GM12878 (cell line): Measurements from ENCODE around the gene DAGLA.

Experiments used
- CREB1 ChIP-seq: IDR thresholded peaks from 2 replicates; pipeline ENCODE4 v1.6.1; 2012; ENCODE audit warnings: low read depth, mild to moderate bottlenecking, inconsistent platforms
- EED ChIP-seq: sonication (generic); IDR thresholded peaks from 2 replicates; pipeline ENCODE4 v1.6.1; 2016; ENCODE audit warnings: antibody characterized with exemption, low read depth
- POLR2A ChIP-seq: IDR thresholded peaks from 2 replicates; pipeline ENCODE4 v1.6.1; 2011; ENCODE audit warnings: low read depth, mild to moderate bottlenecking, low read length
- SREBF2 ChIP-seq: IDR thresholded peaks from 2 replicates; pipeline ENCODE4 v1.6.1; 2012; ENCODE audit warnings: mild to moderate bottlenecking, low read length
- TF ChIP-seq, protein P1 (sequence below): IDR thresholded peaks from 2 replicates; pipeline ENCODE4 v1.6.1; 2011; ENCODE audit warnings: borderline replicate concordance, low read depth, mild to moderate bottlenecking, moderate library complexity, mixed read lengths, low read length; ENCODE audit not compliant: insufficient read depth; ENCODE audit errors: extremely low read length
- TF ChIP-seq, protein P2 (sequence below): IDR thresholded peaks from 2 replicates; pipeline ENCODE4 v1.6.1; 2011; ENCODE audit warnings: low read depth, mild to moderate bottlenecking, low read length, moderate library complexity, borderline replicate concordance; ENCODE audit errors: extremely low read depth
- TF ChIP-seq, protein P3 (sequence below), 3 experiments: IDR thresholded peaks in 2 of 3; conservative IDR thresholded peaks in 1 of 3; 2 replicates each; pipeline ENCODE4 v1.5.1; 2011; ENCODE audit warnings: low read depth in 3 of 3, low read length in 3 of 3, mild to moderate bottlenecking in 3 of 3, control low read depth in 2 of 3, moderate library complexity in 2 of 3, inconsistent platforms in 1 of 3, mixed read lengths in 1 of 3; ENCODE audit not compliant: control insufficient read depth in 2 of 3, insufficient read depth in 1 of 3; ENCODE audit errors: extremely low read depth in 1 of 3

DNA sequence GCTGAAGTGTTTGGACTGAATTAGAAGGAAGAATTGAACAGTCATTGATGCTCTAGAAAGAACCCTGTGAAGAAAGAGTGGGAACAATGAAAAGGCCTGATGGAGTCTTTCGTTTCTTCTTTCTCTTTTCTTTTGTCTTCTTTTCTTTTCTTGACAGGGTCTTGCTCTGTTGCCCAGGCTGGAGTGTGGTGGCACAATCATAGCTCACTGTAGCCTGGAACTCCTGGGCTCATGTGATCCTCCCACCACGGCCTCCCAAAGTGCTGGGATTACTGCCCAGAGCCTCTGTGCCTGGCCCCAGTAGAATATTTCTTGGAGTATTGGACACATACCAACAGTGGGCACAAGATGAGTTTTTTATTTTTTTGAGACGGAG, 113.6 kb downstream of the DAGLA start:
- TF ChIP-seq, protein P1, sequence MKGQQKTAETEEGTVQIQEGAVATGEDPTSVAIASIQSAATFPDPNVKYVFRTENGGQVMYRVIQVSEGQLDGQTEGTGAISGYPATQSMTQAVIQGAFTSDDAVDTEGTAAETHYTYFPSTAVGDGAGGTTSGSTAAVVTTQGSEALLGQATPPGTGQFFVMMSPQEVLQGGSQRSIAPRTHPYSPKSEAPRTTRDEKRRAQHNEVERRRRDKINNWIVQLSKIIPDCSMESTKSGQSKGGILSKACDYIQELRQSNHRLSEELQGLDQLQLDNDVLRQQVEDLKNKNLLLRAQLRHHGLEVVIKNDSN, result no peak
- TF ChIP-seq SREBF2 (no peak), EED (no peak), CREB1 (no peak), POLR2A (no peak)
- TF ChIP-seq, protein P2, sequence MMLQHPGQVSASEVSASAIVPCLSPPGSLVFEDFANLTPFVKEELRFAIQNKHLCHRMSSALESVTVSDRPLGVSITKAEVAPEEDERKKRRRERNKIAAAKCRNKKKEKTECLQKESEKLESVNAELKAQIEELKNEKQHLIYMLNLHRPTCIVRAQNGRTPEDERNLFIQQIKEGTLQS, result no peak
- TF ChIP-seq, protein P3, sequence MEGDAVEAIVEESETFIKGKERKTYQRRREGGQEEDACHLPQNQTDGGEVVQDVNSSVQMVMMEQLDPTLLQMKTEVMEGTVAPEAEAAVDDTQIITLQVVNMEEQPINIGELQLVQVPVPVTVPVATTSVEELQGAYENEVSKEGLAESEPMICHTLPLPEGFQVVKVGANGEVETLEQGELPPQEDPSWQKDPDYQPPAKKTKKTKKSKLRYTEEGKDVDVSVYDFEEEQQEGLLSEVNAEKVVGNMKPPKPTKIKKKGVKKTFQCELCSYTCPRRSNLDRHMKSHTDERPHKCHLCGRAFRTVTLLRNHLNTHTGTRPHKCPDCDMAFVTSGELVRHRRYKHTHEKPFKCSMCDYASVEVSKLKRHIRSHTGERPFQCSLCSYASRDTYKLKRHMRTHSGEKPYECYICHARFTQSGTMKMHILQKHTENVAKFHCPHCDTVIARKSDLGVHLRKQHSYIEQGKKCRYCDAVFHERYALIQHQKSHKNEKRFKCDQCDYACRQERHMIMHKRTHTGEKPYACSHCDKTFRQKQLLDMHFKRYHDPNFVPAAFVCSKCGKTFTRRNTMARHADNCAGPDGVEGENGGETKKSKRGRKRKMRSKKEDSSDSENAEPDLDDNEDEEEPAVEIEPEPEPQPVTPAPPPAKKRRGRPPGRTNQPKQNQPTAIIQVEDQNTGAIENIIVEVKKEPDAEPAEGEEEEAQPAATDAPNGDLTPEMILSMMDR (IDR thresholded peaks at IDR 0.05 in 2 of 3, conservative IDR thresholded peaks at IDR 0.05 in 1 of 3; ENCODE audit: control insufficient read depth in 2 of 3, extremely low read depth in 1 of 3, insufficient read depth in 1 of 3, low read depth in 3 of 3, low read length in 3 of 3), result no peak
